Vagina (tissue), 2 donors: ENCODE results near the gene MDN1.

Source experiments
- POLR2A ChIP-seq, 2 donors: fragments of 450-650 bp; IDR thresholded peaks; one replicate each; pipeline ENCODE4 v1.6.1; 2017; ENCODE audit warnings: antibody characterized with exemption in 2 of 2, mild to moderate bottlenecking in 2 of 2, moderate library complexity in 2 of 2
- POLR2AphosphoS5 ChIP-seq, 2 donors: sonication (generic); formaldehyde crosslinking; IDR thresholded peaks; one replicate each; pipeline ENCODE4 v1.9.0; 2017; ENCODE audit warnings: antibody characterized with exemption in 2 of 2, mild to moderate bottlenecking in 2 of 2, low read depth in 1 of 2; ENCODE audit not compliant: insufficient read depth in 1 of 2
- TF ChIP-seq, protein P1 (sequence below), 3 experiments: fragments of 450-650 bp in 2 of 3; fragments of 200-600 bp in 1 of 3; sonication (generic) in 1 of 3; IDR thresholded peaks; one replicate each; pipeline ENCODE4 v1.5.1; 2017 to 2019; ENCODE audit warnings: antibody characterized with exemption in 3 of 3, mild to moderate bottlenecking in 2 of 3, moderate library complexity in 2 of 3

DNA sequence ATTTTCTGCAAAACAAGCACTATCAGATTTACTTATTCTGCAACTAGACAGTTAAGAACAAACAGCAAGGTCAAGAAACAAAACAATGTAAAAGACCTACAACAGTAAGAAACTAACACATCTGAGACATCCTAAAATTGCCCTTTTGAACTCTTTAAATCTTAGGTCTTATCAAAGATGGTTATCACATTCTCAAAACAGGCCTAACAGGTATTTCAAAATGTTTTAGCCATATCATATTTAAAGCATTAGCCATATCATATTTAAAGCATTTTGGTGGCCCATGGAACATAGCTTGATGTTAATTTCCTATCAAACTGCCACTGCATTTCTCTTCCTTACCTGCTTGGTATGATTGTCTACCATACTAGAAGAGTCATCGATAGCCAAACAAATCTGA, 169.9 kb downstream of the MDN1 start:
- TF ChIP-seq, protein P1, sequence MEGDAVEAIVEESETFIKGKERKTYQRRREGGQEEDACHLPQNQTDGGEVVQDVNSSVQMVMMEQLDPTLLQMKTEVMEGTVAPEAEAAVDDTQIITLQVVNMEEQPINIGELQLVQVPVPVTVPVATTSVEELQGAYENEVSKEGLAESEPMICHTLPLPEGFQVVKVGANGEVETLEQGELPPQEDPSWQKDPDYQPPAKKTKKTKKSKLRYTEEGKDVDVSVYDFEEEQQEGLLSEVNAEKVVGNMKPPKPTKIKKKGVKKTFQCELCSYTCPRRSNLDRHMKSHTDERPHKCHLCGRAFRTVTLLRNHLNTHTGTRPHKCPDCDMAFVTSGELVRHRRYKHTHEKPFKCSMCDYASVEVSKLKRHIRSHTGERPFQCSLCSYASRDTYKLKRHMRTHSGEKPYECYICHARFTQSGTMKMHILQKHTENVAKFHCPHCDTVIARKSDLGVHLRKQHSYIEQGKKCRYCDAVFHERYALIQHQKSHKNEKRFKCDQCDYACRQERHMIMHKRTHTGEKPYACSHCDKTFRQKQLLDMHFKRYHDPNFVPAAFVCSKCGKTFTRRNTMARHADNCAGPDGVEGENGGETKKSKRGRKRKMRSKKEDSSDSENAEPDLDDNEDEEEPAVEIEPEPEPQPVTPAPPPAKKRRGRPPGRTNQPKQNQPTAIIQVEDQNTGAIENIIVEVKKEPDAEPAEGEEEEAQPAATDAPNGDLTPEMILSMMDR (IDR thresholded peaks at IDR 0.05): no peak
- no peak for TF ChIP-seq POLR2A (IDR thresholded peaks at IDR 0.05)
- no peak for TF ChIP-seq POLR2AphosphoS5 (IDR thresholded peaks at IDR 0.05; ENCODE audit: insufficient read depth in 1 of 2, low read depth in 1 of 2)
